ENCODE results near the gene GNPTAB. TPM values are rescaled to one million over a fixed set of nuclear protein-coding genes. Genes with fewer than 3 reads are reported as not detected.
"Not testable (repeated sequence)": the region's sequence is repeated elsewhere in the genome, so short reads cannot be mapped to it uniquely, and the experiment has no call there.

GNPTAB gene
- total RNA-seq, 1 experiment from 2014 or later: 22.3 TPM

- DNase-seq (ENCODE audit: low read depth): no peak
Observed at GRCh38 chr12:101852998-101853397, 22.2 kb upstream of the GNPTAB start.

DNA sequence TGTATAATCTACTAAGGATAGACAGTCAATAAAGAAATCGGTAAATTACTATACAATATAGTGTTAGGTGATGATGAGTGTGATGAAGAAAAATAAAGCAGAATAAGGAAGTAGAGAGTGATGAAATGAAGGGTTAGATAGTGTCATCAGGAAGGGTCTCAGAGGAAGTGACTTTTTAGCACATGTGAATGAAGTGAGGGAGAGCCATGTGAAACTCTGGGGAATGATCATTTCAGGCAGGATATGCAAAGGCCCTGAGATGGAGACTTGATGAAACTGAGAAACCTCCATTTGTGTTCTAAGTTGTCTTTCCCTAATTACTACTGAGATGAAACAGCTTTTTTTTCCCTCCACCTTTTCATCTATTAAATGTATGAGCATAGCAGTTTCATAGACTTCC is 19.4 kb upstream of the GNPTAB start:
- no peak for DNase-seq (ENCODE audit: low read depth)

- no peak for DNase-seq (ENCODE audit: low read depth)
Observed at GRCh38 chr12:101847325-101847724, 16.6 kb upstream of the GNPTAB start.

- no peak for DNase-seq (ENCODE audit: low read depth)
Observed at GRCh38 chr12:101845137-101845711, 14.5 kb upstream of the GNPTAB start.

DNA sequence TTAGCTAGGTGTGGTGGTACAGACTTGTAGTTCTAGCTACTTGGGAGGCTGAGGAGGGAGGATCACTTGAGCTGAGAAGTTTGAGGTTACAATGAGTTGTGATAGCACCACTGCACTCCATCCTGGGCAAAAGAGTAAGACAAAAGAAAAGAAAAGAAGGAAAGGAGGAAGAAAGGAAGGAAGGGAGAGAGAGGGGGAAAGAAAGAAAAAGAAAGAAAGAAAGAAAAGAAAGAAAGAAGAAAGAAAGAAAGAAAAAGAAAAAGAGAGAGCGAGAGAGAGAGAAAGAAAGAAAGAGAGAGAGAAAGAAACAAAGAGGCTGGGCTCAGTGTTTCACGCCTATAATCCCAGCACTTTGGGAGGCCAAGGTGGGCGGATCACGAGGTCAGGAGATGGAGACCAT is 10.3 kb upstream of the GNPTAB start:
- no peak for DNase-seq (ENCODE audit: low read depth)

GRCh38 chr12:101839324-101840283 is 8.8 kb upstream of the GNPTAB start:
- peak; percentile 56 for DNase-seq (ENCODE audit: low read depth)

GRCh38 chr12:101838628-101839323 is 8.0 kb upstream of the GNPTAB start:
- DNase-seq (ENCODE audit: low read depth): no peak

GRCh38 chr12:101832030-101832429 is 1.3 kb upstream of the GNPTAB start:
- peak; percentile 35 for DNase-seq (ENCODE audit: low read depth)

- peak; percentile 11 for DNase-seq (ENCODE audit: low read depth)
Observed at GRCh38 chr12:101829639-101830366, 956 bp downstream of the GNPTAB start.

GRCh38 chr12:101828463-101829196 is 2.1 kb downstream of the GNPTAB start:
- no peak for DNase-seq (ENCODE audit: low read depth)

GRCh38 chr12:101826766-101827368 is 3.9 kb downstream of the GNPTAB start:
- no peak for DNase-seq (ENCODE audit: low read depth)

DNA sequence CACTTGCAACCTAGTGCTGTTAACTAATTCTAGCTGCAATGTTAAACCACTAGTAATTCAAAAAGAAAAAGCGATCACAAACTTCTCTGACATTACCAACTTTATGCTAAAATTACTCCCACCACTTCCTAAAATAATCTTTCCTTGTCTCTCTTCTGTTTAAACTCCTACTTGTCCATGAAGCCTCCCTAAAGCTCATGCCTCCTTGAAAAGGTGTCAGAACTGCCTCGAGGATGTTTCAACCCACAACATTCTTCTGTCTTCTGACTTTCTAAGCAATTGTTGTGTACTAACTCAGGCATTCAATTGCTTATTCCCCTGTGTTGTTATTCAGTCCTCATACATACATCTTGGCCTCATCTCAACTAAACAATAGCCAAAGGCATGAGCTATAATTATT is 5.9 kb downstream of the GNPTAB start:
- no peak for DNase-seq (ENCODE audit: low read depth)

DNA sequence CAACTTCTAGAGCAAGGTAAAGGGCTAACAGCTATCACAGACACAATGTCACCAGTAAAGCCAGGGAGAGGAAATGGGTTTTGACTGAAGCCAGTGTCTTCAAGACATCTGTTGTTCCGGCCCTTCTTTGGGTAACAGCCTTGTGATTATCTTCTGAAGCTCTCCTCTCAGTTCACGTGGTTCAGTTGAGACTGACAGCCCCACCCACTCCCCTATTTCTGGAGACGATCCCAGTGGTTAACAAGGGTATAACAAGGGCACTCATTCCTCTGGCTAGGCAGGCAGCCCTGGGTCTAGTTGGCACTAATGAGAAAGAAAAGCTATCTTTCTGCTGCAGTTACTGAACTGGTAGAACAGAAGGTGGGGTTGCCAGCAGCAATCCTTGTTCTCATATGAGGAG is 6.9 kb downstream of the GNPTAB start:
- peak; percentile 33 for DNase-seq (ENCODE audit: low read depth)

DNA sequence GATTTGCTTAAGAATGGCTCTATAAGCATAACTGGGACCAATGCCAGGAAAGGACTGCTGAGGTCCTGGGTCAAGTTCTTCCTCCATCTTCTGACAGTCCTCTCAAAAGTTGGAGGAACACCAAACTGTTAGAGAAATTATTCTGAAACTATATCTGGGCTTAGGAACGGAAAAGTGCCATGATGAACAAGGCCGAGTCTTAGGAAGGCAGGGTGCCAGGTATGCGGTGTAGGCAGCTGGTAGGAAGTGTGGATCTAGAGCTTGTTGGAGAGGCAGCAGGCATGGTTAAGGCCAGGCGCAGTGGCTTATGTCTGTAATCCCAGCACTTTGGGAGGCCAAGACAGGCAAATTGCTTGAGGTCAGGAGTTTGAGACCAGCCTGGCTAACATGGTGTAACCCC is 7.7 kb downstream of the GNPTAB start:
- no peak for DNase-seq (ENCODE audit: low read depth)

DNA sequence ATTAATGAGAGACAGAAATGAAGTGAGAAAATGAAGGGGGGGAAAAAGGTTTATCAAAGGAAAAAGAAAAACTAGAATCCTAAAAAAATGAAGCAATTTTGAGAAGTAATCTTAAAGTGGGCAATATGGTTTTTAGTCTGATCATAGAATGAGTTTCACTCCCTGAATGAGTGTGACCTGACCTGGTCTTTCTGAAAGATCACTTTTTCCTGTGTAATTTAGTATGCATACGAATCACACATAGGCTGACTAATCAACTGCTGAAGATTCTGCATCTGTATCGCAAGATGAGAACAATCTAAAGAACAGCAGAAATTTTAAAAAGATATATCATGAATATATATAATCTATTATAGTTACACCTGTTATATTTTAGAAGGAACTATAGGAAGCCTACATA is 11.3 kb downstream of the GNPTAB start:
- no peak for DNase-seq (ENCODE audit: low read depth)

- DNase-seq (ENCODE audit: low read depth): not testable (repeated sequence)
Observed at GRCh38 chr12:101818689-101819088, 12.1 kb downstream of the GNPTAB start.

DNA sequence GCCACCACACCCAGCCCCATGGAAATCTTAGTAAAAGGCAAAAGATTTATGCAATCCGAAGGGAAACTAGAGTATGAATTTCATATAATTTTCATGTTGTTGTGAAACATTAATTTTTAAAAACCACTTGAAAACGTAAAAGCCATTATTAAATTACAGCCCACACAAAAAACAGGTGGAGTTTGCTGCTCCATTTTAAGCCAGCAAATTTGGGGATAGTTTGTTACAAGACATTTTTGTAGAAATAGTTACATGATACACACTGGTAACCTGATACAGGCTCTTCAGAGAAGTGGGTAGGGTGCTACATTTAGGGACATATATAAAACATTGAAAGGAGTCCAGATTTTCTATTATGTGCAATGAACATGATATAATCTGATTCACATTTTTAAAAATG is 17.6 kb downstream of the GNPTAB start:
- no peak for DNase-seq (ENCODE audit: low read depth)

GRCh38 chr12:101812716-101813115 is 18.0 kb downstream of the GNPTAB start:
- not testable (repeated sequence) for DNase-seq (ENCODE audit: low read depth)

- not testable (repeated sequence) for DNase-seq (ENCODE audit: low read depth)
Observed at GRCh38 chr12:101811342-101811741, 19.4 kb downstream of the GNPTAB start.

GRCh38 chr12:101809208-101809607 is 21.6 kb downstream of the GNPTAB start:
- DNase-seq (ENCODE audit: low read depth): no peak

DNA sequence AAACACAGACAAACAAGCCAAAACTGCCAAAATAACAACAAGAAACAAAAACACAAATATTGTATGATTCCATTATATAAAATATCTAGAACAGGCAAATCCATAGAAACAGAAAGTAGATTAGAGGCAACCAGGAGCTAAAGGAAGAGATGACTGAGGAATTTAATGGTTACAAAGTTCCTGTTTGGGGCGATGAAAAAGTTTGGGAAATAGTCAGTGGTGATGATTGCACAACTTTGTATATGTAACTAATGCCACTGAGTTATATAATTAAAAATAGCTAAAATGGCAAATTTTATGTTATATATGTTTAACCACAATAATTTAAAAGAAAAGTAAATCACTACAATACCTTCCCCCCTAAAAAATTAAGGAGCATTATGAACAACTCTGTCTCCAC is 24.5 kb downstream of the GNPTAB start:
- DNase-seq (ENCODE audit: low read depth): no peak

All from M059J (cell line).